ENCODE measurements around the gene DCP1B. TPM values are rescaled to one million over a fixed set of nuclear protein-coding genes. Genes with fewer than 3 reads are reported as not detected.

DCP1B gene
- total RNA-seq, 1 donor, result 17.7 TPM

- peak; percentile 38 for DNase-seq (ENCODE audit: low read depth)
- H3K4me3 ChIP-seq (ENCODE audit: low read depth, low read length), result no peak overlapping the region
- TF ChIP-seq CTCF (IDR thresholded peaks at IDR 0.05; ENCODE audit: insufficient read depth, low read depth, low read length), result no peak
Measured at GRCh38 chr12:1936406-1937320, 67.6 kb downstream of the DCP1B start.

- no peak for TF ChIP-seq CTCF (IDR thresholded peaks at IDR 0.05; ENCODE audit: insufficient read depth, low read depth, low read length)
- H3K4me3 ChIP-seq (ENCODE audit: low read depth, low read length), result no peak overlapping the region
- no peak for DNase-seq (ENCODE audit: low read depth)
Measured at GRCh38 chr12:1935700-1936378, 68.4 kb downstream of the DCP1B start.

- no peak for DNase-seq (ENCODE audit: low read depth)
- H3K4me3 ChIP-seq (ENCODE audit: low read depth, low read length), result no peak overlapping the region
- no peak for TF ChIP-seq CTCF (IDR thresholded peaks at IDR 0.05; ENCODE audit: insufficient read depth, low read depth, low read length)
Measured at GRCh38 chr12:1935242-1935641, 69.0 kb downstream of the DCP1B start.

GRCh38 chr12:1934831-1935230, 69.4 kb downstream of the DCP1B start:
- H3K4me3 ChIP-seq (ENCODE audit: low read depth, low read length), result no peak overlapping the region
- DNase-seq (ENCODE audit: low read depth), result no peak
- no peak for TF ChIP-seq CTCF (IDR thresholded peaks at IDR 0.05; ENCODE audit: insufficient read depth, low read depth, low read length)

GRCh38 chr12:1934068-1934467, 70.2 kb downstream of the DCP1B start:
- no peak for TF ChIP-seq CTCF (IDR thresholded peaks at IDR 0.05; ENCODE audit: insufficient read depth, low read depth, low read length)
- DNase-seq (ENCODE audit: low read depth), result no peak
- H3K4me3 ChIP-seq (ENCODE audit: low read depth, low read length), result no peak overlapping the region

- no peak overlapping the region for H3K4me3 ChIP-seq (ENCODE audit: low read depth, low read length)
- no peak for TF ChIP-seq CTCF (IDR thresholded peaks at IDR 0.05; ENCODE audit: insufficient read depth, low read depth, low read length)
- peak; percentile 25 for DNase-seq (ENCODE audit: low read depth)
Measured at GRCh38 chr12:1933342-1934051, 70.8 kb downstream of the DCP1B start.

Measured in fibroblast of villous mesenchyme (primary cell).